GM21723 (cell line): ENCODE measurements around the gene NUTM2E.
"Not testable (repeated sequence)": the region's sequence is repeated elsewhere in the genome, so short reads cannot be mapped to it uniquely, and the experiment has no call there.

ENCODE experiments used
- ATAC-seq: cut with Tn5 transposase; IDR thresholded peaks from one replicate; pipeline ENCODE4 v1.9.1; 2021; ENCODE audit warnings: mild to moderate bottlenecking, moderate library complexity; ENCODE audit not compliant: unreplicated experiment

Gene NUTM2E

DNA sequence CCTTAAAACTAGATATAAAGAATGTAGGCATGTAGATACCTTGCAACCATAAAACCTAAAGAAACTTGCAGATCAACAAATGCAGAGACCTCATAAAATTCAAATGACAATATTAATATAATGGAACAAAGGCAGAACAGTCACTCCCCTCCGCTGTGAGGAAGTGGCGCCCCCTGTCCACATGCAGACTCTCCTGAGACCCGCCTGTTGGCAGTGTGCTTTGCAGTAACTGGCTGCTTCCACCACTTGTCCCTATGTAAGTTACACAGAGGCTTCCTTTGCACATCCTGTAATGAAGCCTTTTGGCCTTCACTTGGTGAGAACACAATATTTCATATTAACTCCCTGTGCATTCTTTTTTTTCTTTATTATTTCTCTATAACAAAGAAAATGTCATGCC, 36.3 kb downstream of the NUTM2E start:
- ATAC-seq: not testable (repeated sequence)

DNA sequence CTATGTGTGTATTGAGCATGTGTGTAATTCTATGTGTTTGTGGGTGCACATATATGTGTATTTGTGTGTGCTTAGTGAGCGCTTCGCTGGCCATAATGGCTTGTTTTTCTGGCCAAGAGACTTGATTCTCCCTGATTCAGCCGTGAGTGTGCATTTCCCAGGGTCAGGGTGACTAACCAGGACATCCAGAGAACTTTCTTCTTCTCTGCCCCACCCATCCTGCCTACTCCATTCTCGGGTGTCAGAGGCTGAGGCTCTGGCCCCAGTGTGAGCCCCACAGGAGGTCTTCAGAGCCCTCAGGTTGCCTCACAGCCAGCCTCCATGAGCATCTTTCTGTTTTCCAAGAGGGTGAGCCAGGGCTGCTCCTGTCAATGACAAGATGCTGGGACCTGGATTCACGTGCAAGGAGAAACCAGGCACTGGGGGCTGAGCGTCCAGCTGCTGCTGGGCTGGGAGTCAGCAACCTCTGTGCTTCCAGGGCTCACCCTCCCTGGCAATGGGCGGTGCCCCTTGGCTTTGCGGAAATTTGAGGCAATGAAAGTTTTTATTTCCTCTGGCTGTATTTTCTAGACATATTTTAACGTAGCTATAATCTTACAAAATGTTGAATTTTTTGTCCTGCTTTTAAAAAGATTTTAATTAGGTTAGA, 40.5 kb downstream of the NUTM2E start:
- ATAC-seq: not testable (repeated sequence)

DNA sequence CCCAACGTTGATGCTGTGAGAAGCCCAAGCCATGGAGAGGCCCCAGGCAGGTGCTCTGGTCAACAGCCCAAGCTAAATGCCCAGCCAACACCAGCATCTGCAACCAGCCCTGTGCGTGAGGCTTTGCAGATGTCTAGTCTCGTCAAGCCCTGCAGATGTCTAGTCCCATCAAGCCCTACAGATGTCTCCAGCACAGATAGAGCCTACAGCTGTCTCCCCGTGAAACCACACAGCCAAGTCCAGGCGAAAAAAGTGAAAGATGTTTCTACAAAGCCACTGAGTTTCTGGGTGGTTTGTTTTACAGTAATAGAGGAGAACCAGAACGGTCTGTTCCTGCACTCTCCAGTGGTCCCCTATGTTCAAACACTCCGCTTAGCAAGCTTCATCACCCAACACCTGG, 41.5 kb downstream of the NUTM2E start:
- not testable (repeated sequence) for ATAC-seq

DNA sequence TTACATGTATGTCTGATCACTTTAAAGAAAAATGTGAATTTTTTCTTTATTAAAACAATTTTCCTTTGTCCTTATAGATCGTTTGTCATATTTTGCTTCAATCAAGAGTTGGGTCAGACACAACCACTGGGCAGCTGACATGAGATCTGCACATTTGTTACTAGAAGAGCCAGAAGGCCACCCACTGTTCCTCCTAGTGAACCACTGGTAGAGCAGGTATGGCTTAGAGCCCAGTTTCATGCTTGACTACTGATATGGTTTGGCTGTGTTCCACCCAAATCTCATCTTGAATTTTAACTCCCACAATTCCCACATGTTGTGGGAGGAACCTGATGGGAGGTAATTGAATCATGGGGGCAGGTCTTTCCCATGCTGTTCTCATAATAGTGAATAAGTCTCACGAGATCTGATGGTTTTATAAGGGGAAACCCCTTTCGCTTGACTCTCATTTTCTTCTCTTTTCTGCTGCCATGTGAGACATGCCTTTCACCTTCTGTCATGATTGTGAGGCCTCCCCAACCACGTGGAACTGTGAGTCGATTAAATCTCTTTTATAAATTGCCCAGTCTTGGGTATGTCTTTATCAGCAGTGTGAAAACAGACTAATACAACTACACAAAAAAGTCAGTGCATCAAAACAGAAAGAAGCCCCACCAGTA, 43.0 kb downstream of the NUTM2E start:
- not testable (repeated sequence) for ATAC-seq

DNA sequence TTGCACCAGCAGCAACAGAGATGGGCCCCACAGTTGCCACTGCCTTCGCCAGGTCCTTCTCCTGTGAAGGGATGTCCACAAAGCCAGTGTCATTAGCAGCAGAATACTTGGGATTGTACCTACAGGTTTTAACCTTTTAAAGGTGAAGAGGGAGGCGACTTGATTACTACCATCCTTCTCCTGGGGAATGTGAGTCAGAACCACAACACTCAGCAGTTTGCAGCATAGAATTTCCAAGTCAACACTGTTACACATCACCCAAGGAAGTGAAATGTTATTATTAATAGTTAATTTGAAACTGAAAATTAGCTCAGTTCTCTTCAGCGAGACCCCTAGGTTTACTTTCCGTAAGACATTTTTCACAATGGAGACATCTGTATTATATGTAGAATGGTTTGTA, 45.2 kb downstream of the NUTM2E start:
- ATAC-seq: not testable (repeated sequence)
